ENCODE data around the gene XPO1. TPM values are rescaled to one million over a fixed set of nuclear protein-coding genes. Genes with fewer than 3 reads are reported as not detected.

Gene XPO1
- total and polyA plus RNA-seq, 8 donors: 22.7 to 71.3 (median 39.0) TPM

DNA sequence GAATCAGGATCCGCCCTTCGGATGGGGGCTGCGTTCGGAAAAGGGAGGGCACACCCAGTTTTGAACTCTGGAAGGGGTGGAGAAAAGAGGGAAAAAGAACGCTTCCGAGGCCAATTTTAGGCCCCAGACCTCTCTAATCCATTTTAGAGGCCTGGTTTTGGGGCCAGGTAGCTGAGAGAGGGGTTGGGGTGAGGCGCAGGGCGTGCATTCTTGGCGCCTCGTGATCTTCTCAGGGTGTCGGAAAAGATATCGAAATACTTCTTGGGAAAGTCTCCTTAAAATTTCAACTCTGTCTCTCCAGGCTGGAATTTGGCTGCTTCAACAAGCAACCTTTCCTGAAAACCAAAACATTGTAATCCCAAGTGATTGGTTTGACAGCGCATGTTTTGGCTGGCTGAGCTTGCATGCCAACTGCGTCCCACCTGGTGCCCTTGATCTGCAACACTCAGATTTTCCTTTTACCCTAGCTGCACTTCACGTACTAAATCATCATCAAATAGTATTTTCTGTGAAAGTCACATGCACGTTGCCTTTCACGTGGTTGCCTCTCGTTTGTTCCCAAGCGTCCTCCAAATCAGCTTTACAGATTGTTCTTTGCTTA is 864 bp upstream of the XPO1 start:
- H3K4me3 ChIP-seq: peak overlapping the region; percentile 34 to 65 (median 49)
- peak overlapping the region; percentile 94 to 97 (median 96) for H3K27ac ChIP-seq
- no peaks in the 10 kb centered on the region for H3K27me3 ChIP-seq
- intact Hi-C loops (cut with DNase I): loop anchor here in 1 of 3 donors (10.0 kb wide), 1 partner anchor 64 kb away; the partner anchor contains the start of gene USP34
- TF ChIP-seq, protein P1, sequence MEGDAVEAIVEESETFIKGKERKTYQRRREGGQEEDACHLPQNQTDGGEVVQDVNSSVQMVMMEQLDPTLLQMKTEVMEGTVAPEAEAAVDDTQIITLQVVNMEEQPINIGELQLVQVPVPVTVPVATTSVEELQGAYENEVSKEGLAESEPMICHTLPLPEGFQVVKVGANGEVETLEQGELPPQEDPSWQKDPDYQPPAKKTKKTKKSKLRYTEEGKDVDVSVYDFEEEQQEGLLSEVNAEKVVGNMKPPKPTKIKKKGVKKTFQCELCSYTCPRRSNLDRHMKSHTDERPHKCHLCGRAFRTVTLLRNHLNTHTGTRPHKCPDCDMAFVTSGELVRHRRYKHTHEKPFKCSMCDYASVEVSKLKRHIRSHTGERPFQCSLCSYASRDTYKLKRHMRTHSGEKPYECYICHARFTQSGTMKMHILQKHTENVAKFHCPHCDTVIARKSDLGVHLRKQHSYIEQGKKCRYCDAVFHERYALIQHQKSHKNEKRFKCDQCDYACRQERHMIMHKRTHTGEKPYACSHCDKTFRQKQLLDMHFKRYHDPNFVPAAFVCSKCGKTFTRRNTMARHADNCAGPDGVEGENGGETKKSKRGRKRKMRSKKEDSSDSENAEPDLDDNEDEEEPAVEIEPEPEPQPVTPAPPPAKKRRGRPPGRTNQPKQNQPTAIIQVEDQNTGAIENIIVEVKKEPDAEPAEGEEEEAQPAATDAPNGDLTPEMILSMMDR (IDR thresholded peaks at IDR 0.05): no peak
- no peaks in the 10 kb centered on the region for H3K36me3 ChIP-seq
- DNase-seq (peak in 4 of 6 donors; percentile 20 to 46 (median 26)), FAIRE-seq (no peak), ATAC-seq (peak in 2 of 4 donors; percentile 3)
- H3K9me3 ChIP-seq: no peaks in the 10 kb centered on the region
- H3K4me1 ChIP-seq: peaks cover 10 to 22% (median 11%) of the 10 kb centered on the region in 3 donors
- 1% methylated on average over 19 of the region's 19 CpGs for WGBS, 2 donors

DNA sequence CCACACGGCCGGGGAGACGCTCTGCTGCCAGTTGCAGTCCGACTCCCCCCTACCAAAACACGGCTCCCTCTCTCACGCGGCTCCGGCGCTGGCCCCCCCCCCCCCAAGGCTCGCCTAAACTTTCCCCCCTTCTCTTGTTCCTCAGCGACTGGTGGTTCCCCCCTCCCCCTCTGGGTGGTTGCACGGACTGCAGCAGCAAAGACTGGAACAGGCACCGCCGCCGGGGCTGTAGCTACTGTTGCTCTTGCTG is 281 bp downstream of the XPO1 start:
- intact Hi-C loops (cut with DNase I): loop anchor here in 1 of 3 donors (10.0 kb wide), 1 partner anchor 63 kb away; the partner anchor contains the start of gene USP34
- 0% methylated on average over 9 to 14 of the region's 15 CpGs for WGBS, 2 donors
- DNase-seq: no peak

DNA sequence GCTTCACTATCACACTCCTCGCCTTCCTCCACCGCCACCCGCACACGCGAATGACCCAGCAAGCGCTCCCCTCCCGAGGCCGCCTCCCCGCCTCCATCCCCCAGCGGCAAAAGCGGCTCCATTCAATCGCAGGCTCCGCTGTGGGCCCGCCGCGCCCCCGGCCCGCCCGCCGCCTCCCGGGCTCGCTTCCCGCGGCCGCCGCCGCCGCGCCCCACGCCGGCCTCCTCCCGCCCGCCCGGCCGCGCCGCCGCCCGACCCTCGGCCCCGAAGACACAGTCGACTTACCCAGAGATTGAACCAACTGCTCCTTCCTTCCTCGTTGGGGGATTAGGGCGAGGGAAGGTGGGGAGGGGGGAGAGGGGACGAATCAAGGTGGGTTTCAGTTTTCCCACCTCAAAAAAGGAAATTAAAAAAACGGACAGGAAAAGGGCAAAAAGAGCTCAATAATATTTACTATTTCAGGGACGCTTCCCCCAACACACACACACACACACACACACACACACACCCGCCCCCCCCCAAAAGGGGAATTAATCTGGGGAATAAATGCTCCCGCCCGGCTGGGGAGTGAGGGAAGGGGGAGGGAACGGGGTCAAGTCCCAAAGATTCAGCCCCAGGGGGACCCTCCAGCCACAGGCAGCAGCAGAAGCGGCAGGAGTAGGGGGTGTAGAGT is 743 bp downstream of the XPO1 start:
- H3K36me3 ChIP-seq: no peaks in the 10 kb centered on the region
- no peaks in the 10 kb centered on the region for H3K27me3 ChIP-seq
- TF ChIP-seq, protein P1 (IDR thresholded peaks at IDR 0.05): no peak
- peak in 1 of 4 donors; percentile 2 for ATAC-seq
- intact Hi-C loops (cut with DNase I): loop anchor here in 1 of 3 donors (10.0 kb wide), 1 partner anchor 63 kb away; the partner anchor contains the start of gene USP34
- FAIRE-seq: no peak
- peak overlapping the region; percentile 36 to 65 (median 49) for H3K4me3 ChIP-seq
- H3K9me3 ChIP-seq: no peaks in the 10 kb centered on the region
- 0 to 1% methylated on average over 45 to 51 of the region's 52 CpGs for WGBS, 2 donors
- peak in 5 of 6 donors; percentile 40 to 80 (median 61) for DNase-seq
- H3K4me1 ChIP-seq: peaks cover 10 to 32% (median 16%) of the 10 kb centered on the region in 3 donors
- peak overlapping the region; percentile 94 to 97 (median 96) for H3K27ac ChIP-seq

More for the DNA sequence above, 281 bp downstream of the XPO1 start:
- H3K9me3 ChIP-seq: no peaks in the 10 kb centered on the region
- peak overlapping the region; percentile 36 to 65 (median 49) for H3K4me3 ChIP-seq
- peaks cover 10 to 32% (median 16%) of the 10 kb centered on the region in 3 donors for H3K4me1 ChIP-seq
- H3K36me3 ChIP-seq: no peaks in the 10 kb centered on the region
- no peak for ATAC-seq
- TF ChIP-seq, protein P1 (IDR thresholded peaks at IDR 0.05): no peak
- no peak for FAIRE-seq
- no peaks in the 10 kb centered on the region for H3K27me3 ChIP-seq
- H3K27ac ChIP-seq: peak overlapping the region; percentile 94 to 97 (median 96)

DNA sequence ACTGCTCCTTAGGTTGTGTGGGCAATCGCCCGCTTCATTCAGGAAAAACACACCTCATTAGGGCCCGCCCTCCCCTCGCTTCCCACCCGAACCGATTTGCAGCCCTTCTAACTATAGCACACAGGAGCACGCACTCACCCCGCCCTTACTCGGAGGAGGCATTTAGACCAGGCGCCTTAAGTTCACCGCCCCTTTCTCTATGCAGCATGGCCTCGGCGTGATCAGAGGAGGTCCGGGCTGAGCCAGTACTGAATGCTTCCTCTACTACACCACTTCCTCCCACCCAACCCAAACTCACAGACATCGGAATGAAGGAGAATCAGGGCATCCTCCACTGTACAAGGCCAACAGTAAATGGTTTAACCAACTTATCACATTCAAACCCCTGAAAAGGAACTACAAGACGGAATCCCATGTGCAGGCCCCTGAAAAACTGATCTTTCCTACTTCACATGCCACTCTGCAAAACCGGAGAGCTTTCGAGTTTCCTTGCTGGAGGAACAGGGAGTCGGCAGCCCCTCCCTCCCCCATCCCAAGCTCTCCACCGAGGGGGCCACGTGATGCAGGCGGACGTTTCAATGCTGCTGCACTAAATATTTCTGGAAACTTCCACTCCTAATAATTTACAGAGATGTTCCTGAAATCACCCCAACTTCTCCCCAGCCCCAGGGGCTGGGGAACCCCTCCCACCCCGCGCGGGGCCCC is 1.4 kb downstream of the XPO1 start:
- H3K36me3 ChIP-seq: no peaks in the 10 kb centered on the region

More for the DNA sequence above, 1.4 kb downstream of the XPO1 start:
- FAIRE-seq (no peak), DNase-seq (peak; percentile 73 to 86 (median 78)), ATAC-seq (peak; percentile 44 to 69 (median 60))
- Histone ChIP-seq H3K27ac (peak overlapping the region; percentile 74 to 97 (median 95)), H3K27me3 (no peaks in the 10 kb centered on the region), H3K4me1 (peaks cover 10 to 32% (median 16%) of the 10 kb centered on the region in 3 donors), H3K9me3 (no peaks in the 10 kb centered on the region), H3K4me3 (peak overlapping the region; percentile 29 to 65 (median 49))
- 0 to 1% methylated on average over 26 of the region's 26 CpGs for WGBS, 2 donors
- intact Hi-C loops (cut with DNase I): loop anchor here in 1 of 3 donors (10.0 kb wide), 1 partner anchor 62 kb away; the partner anchor contains the start of gene USP34
- TF ChIP-seq, protein P1 (IDR thresholded peaks at IDR 0.05): no peak
